OCI-LY3 (cell line): ENCODE results near the gene FAM13C.

Experiments
- H2AFZ ChIP-seq: fragments of 200-600, 300-600 bp; shearing (Covaris generic); 2 replicates; pipeline ENCODE4 v1.6.0; 2014; ENCODE audit warnings: antibody characterized with exemption, low read depth, low read length
- H3K27ac ChIP-seq: fragments of 200-600, 300-600 bp; sonication (generic); 2 replicates; pipeline ENCODE4 v1.5.1; 2014; ENCODE audit warnings: mild to moderate bottlenecking, low read length, moderate library complexity, mixed read lengths
- H3K27me3 ChIP-seq: fragments of 200-600, 300-600 bp; sonication (generic); 2 replicates; pipeline ENCODE4 v1.6.1; 2014; ENCODE audit warnings: low read depth, low read length, mixed read lengths
- H3K36me3 ChIP-seq: fragments of 200-600, 300-600 bp; sonication (generic); replicated peaks from 2 replicates; pipeline ENCODE3; 2014; ENCODE audit warnings: low read depth, low read length, mixed read lengths
- H3K4me1 ChIP-seq: fragments of 300-600, 200-600 bp; sonication (generic); 2 replicates; pipeline ENCODE4 v1.6.1; 2014; ENCODE audit warnings: low read length, mixed read lengths
- H3K4me2 ChIP-seq: fragments of 200-600, 300-600 bp; sonication (generic); 2 replicates; pipeline ENCODE4 v1.6.1; 2014; ENCODE audit warnings: low read length, mixed read lengths
- H3K4me3 ChIP-seq: fragments of 300-600, 200-600 bp; sonication (generic); 2 replicates; pipeline ENCODE4 v1.5.1; 2014; ENCODE audit warnings: antibody characterized with exemption, mild to moderate bottlenecking, low read length, moderate library complexity
- H3K79me2 ChIP-seq: fragments of 300-600, 200-600 bp; shearing (Covaris generic); 2 replicates; pipeline ENCODE4 v1.6.1; 2014; ENCODE audit warnings: mild to moderate bottlenecking, low read length, mixed read lengths
- H3K9ac ChIP-seq: fragments of 300-600, 200-600 bp; shearing (Covaris generic); 2 replicates; pipeline ENCODE4 v1.6.0; 2014; ENCODE audit warnings: mild to moderate bottlenecking, low read length, moderate library complexity
- H3K9me3 ChIP-seq: fragments of 200-600, 300-600 bp; shearing (Covaris generic); 2 replicates; pipeline ENCODE4 v1.6.1; 2014; ENCODE audit warnings: low read length, mixed read lengths; ENCODE audit not compliant: insufficient read depth
- H4K20me1 ChIP-seq: fragments of 200-600, 300-600 bp; sonication (generic); 2 replicates; pipeline ENCODE4 v1.6.1; 2016; ENCODE audit warnings: low read length, mixed read lengths; ENCODE audit not compliant: insufficient read depth
- EZH2phosphoT487 ChIP-seq: fragments of 200-600 bp; shearing (Covaris generic); IDR thresholded peaks from 2 replicates; pipeline ENCODE4 v1.6.1; 2018; ENCODE audit warnings: antibody characterized with exemption, mixed run types, low read depth
- TF ChIP-seq, protein P1 (sequence below): fragments of 200-600, 300-600 bp; sonication (generic); IDR thresholded peaks from 2 replicates; pipeline ENCODE4 v1.5.1; 2014; ENCODE audit warnings: antibody characterized with exemption, low read length, low read depth

The FAM13C gene

DNA sequence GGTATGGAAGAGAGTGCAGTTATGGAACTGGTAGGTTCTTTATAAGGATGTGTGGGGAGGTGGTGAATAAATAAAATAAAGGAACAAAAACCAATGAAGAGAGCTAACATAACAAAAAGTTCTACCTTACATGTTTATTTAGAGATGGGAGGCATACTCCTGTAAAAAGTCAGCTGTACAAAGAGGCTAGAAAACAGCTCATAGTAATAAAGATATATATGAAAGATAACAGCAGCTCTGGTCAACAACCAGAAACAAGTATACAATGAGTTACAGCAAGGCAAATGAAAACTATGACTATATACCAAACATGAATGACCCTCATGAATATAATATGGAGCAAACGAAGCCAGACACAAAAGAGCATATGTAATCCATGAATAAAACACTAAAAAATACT is 62.0 kb downstream of the FAM13C start:
- no peaks in the 10 kb centered on the region for H3K36me3 ChIP-seq
- no peak overlapping the region for H3K9ac ChIP-seq
- no peak overlapping the region for H3K4me3 ChIP-seq
- TF ChIP-seq EZH2phosphoT487: no peak
- TF ChIP-seq, protein P1, sequence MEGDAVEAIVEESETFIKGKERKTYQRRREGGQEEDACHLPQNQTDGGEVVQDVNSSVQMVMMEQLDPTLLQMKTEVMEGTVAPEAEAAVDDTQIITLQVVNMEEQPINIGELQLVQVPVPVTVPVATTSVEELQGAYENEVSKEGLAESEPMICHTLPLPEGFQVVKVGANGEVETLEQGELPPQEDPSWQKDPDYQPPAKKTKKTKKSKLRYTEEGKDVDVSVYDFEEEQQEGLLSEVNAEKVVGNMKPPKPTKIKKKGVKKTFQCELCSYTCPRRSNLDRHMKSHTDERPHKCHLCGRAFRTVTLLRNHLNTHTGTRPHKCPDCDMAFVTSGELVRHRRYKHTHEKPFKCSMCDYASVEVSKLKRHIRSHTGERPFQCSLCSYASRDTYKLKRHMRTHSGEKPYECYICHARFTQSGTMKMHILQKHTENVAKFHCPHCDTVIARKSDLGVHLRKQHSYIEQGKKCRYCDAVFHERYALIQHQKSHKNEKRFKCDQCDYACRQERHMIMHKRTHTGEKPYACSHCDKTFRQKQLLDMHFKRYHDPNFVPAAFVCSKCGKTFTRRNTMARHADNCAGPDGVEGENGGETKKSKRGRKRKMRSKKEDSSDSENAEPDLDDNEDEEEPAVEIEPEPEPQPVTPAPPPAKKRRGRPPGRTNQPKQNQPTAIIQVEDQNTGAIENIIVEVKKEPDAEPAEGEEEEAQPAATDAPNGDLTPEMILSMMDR: no peak
- no peaks in the 10 kb centered on the region for H4K20me1 ChIP-seq
- H3K27ac ChIP-seq: no peak overlapping the region
- no peaks in the 10 kb centered on the region for H3K79me2 ChIP-seq
- H3K4me1 ChIP-seq: no peaks in the 10 kb centered on the region
- H3K27me3 ChIP-seq: no peaks in the 10 kb centered on the region
- no peak overlapping the region for H3K4me2 ChIP-seq
- no peaks in the 10 kb centered on the region for H3K9me3 ChIP-seq
- no peak overlapping the region for H2AFZ ChIP-seq

DNA sequence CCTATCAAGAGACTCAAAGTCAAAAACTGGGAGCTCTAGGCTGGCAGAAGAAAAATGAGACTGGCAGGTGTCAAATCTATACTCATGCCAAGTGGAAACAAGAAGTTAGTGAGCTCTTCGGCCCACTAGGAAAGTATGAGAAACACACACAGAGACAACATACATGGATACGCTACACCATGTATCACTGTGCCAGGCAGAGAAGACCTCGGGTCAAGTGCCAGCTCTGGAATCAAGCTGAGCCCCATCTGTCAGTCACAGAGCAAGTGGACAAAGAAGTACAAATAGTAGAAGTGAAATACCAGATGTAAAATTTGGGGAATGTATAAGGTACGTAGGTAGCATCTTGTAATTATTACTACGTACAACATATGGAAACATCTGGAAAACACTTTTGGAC is 62.4 kb downstream of the FAM13C start:
- no peak overlapping the region for H3K4me3 ChIP-seq
- H3K27me3 ChIP-seq: no peaks in the 10 kb centered on the region
- no peaks in the 10 kb centered on the region for H3K4me1 ChIP-seq
- H3K9me3 ChIP-seq: no peaks in the 10 kb centered on the region
- H3K36me3 ChIP-seq: no peaks in the 10 kb centered on the region
- H4K20me1 ChIP-seq: no peaks in the 10 kb centered on the region
- TF ChIP-seq, protein P1: no peak
- TF ChIP-seq EZH2phosphoT487: no peak
- H3K9ac ChIP-seq: no peak overlapping the region
- H3K4me2 ChIP-seq: no peak overlapping the region
- H3K79me2 ChIP-seq: no peaks in the 10 kb centered on the region
- H2AFZ ChIP-seq: no peak overlapping the region
- H3K27ac ChIP-seq: no peak overlapping the region

DNA sequence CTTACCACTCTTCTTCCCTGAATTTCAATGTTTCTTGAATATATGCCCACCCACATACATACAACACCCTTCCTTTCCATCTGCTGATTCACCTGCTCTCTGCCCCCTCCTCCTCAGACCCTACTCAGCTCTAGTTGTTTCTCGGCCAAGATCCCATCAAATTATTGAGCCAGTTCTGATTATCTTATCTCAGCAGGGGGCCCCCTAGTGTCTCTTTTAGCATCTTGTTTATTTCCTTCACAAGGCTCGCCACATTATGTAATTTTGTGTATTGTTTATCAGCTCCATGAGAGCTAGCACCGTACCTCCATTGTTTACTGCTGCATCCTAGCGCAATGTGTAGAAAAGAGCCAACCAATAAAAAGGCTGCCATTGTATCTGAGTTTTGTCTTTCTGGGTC is 71.9 kb downstream of the FAM13C start:
- H2AFZ ChIP-seq: no peak overlapping the region
- no peak overlapping the region for H3K9ac ChIP-seq
- H3K4me2 ChIP-seq: no peak overlapping the region
- H4K20me1 ChIP-seq: no peaks in the 10 kb centered on the region
- no peaks in the 10 kb centered on the region for H3K79me2 ChIP-seq
- H3K27me3 ChIP-seq: no peaks in the 10 kb centered on the region
- no peaks in the 10 kb centered on the region for H3K9me3 ChIP-seq
- no peaks in the 10 kb centered on the region for H3K36me3 ChIP-seq
- TF ChIP-seq, protein P1: peak; percentile 24; the same call in 1 of the 2 replicates
- TF ChIP-seq EZH2phosphoT487: no peak
- H3K4me3 ChIP-seq: no peak overlapping the region
- H3K4me1 ChIP-seq: no peaks in the 10 kb centered on the region
- no peak overlapping the region for H3K27ac ChIP-seq

DNA sequence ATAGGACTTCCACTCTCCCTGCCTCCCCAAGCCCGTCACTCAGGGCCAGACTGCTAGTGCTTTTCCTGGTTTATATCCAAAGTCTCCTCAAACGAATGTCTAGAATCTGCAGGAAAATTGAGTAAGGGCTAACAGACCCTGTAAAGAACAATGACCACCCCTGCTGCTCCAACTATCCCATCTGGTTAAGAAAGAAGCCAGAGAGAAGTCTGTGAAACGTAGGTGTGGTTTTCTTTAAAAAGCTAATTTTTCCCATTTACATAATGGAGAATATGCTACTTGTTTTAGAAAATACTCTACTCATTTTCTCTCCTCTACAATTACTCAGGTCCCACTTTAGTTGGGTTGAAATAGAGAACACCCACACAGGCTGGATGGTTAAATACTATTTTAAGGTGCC is 72.5 kb downstream of the FAM13C start:
- no peaks in the 10 kb centered on the region for H3K9me3 ChIP-seq
- H3K4me1 ChIP-seq: no peaks in the 10 kb centered on the region
- H3K4me2 ChIP-seq: no peak overlapping the region
- H2AFZ ChIP-seq: no peak overlapping the region
- TF ChIP-seq, protein P1: no peak
- no peak for TF ChIP-seq EZH2phosphoT487
- H3K27ac ChIP-seq: no peak overlapping the region
- no peaks in the 10 kb centered on the region for H4K20me1 ChIP-seq
- no peaks in the 10 kb centered on the region for H3K27me3 ChIP-seq
- H3K4me3 ChIP-seq: no peak overlapping the region
- no peaks in the 10 kb centered on the region for H3K79me2 ChIP-seq
- H3K36me3 ChIP-seq: no peaks in the 10 kb centered on the region
- H3K9ac ChIP-seq: no peak overlapping the region
